GM18519 (cell line): Measurements from ENCODE around the gene ATXN2L.
"Not testable (repeated sequence)": the region's sequence is repeated elsewhere in the genome, so short reads cannot be mapped to it uniquely, and the experiment has no call there.

Experiments
- ATAC-seq: cut with Tn5 transposase; IDR thresholded peaks from one replicate; pipeline ENCODE4 v1.9.1; 2021; ENCODE audit warnings: mild to moderate bottlenecking, moderate library complexity; ENCODE audit not compliant: unreplicated experiment, low FRiP score

ATXN2L gene

DNA sequence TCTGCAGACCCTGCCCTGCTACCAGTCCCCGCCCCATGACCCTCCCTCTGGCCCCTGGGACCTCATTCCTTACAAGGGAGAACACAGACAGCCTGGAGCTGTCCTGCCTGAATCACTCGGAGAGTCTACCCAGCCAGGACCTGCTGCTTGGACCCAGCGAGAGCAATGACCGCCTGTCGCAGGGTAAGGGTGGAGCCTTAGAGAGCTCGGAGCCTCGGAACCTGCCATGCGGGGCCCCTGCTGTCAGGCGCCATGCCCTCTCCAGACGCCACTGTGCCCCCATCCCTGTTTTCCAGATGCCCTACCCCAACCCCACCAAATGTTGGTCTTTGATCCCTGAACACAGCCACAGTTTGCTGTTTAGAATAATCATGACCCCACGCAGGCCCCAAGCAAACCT lies 46.4 kb downstream of the ATXN2L start:
- no peak for ATAC-seq

GRCh38 chr16:28872952-28873351 lies 50.2 kb downstream of the ATXN2L start:
- no peak for ATAC-seq

GRCh38 chr16:28873543-28874201 lies 50.9 kb downstream of the ATXN2L start:
- ATAC-seq, result no peak

- no peak for ATAC-seq
Measured at GRCh38 chr16:28874406-28874805, 51.6 kb downstream of the ATXN2L start.

GRCh38 chr16:28875134-28876018 lies 52.6 kb downstream of the ATXN2L start:
- no peak for ATAC-seq

GRCh38 chr16:28876019-28876659 lies 53.3 kb downstream of the ATXN2L start:
- no peak for ATAC-seq

DNA sequence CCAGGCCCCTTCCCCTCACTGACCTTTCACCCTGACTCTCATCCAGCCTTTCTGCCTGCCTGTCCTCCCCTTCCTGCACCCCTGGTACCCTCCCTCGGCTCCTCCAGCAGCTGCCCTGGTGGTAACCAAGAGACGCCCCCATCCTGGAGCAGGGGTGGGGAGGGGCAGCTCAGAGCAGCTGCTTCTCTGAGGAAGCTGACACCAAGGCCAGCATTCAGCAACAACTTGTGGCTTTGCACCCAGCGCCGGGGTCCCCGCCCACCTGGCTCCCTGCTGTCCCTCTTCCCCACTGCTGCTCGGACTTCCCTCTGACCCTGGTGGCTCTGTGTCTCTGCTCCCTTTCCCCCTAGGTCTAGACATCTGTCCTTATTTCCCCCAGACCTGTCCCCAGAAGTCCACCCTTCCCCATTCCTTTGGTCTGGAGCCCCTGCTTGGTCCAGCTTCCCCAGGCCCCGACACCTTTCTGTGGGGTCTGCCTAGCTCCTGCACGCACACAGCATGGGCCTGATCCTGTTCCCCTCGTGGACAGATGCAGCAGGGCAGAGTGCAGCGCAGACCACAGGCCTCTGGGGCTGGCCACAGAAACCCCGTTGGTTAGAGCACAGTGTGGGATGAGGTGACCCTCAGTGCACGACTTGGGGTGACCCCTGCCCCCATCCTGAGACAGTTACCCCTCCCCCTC lies 54.3 kb downstream of the ATXN2L start:
- no peak for ATAC-seq

GRCh38 chr16:28877655-28878000 lies 54.8 kb downstream of the ATXN2L start:
- ATAC-seq, result no peak

- no peak for ATAC-seq
Measured at GRCh38 chr16:28878083-28878926, 55.5 kb downstream of the ATXN2L start, which contains the start of gene ATP2A1. Gene ATP2A1 (plus strand): TSS chr16:28878488. CDS start chr16:28878672, 184 bp downstream.

- ATAC-seq, result no peak
Measured at GRCh38 chr16:28879261-28879840, 56.6 kb downstream of the ATXN2L start.

- ATAC-seq, result no peak
Measured at GRCh38 chr16:28879841-28880588, 57.2 kb downstream of the ATXN2L start.

- no peak for ATAC-seq
Measured at GRCh38 chr16:28880589-28880915, 57.8 kb downstream of the ATXN2L start.

GRCh38 chr16:28880955-28881354 lies 58.2 kb downstream of the ATXN2L start:
- no peak for ATAC-seq

- ATAC-seq, result not testable (repeated sequence)
Measured at GRCh38 chr16:28881565-28881964, 58.8 kb downstream of the ATXN2L start.

GRCh38 chr16:28882551-28883160 lies 59.9 kb downstream of the ATXN2L start:
- no peak for ATAC-seq

- no peak for ATAC-seq
Measured at GRCh38 chr16:28883221-28883996, 60.6 kb downstream of the ATXN2L start.

DNA sequence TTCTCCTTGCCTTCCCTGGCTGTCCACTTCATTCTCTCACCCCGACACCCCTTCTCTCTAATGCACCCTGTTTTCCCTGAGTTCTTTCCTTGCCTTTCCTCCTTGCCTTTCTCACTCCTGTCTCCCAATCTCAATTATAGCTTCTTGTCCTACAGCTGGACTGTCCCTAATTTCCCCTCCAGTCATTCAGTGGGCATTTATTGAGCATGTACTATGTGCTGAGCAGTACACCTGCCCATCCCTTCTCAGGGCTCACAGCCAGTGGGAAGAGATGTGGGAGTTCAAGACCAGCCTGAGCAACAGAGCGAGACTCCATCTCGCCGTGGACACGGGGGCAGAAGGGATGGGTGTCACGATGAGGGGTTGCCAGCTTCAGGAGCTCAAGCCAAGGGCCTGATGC lies 61.2 kb downstream of the ATXN2L start:
- no peak for ATAC-seq
